ENCODE results near the gene RFC2. TPM values are rescaled to one million over a fixed set of nuclear protein-coding genes. Genes with fewer than 3 reads are reported as not detected.

Gene RFC2
- total RNA-seq, 1 experiment from 2014 or later = 75.6 TPM

DNA sequence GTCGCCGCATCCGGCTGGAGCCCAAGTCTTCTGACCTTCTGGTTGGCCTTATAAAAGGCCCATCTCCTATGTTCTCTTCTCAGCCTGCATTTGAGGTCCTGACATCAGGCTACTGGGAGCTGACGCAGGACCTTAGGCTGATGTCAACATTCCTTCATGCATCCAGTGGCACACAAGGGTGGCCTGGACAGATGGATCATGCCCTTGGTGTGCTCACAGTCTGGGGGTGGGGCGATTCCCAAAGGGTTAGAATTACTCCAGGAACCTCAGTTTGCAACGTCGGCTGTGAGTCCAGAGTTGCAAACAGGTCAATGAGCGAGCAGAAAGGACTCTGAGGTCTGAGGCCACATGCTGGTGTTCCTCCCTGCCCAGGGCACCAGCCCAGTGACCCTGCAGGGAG, 26.8 kb upstream of the RFC2 start:
- intact Hi-C loops (cut with micrococcal nuclease) = no loop called here
- ChIA-PET POLR2A (interaction anchor here (2.7 kb wide), 1 partner anchor 11 kb away, joined by 6 read pairs; no protein-coding TSS in a partner anchor), CTCF (no interaction called here), RAD21 (ENCODE audit: low non-redundant PET in 1 of 2, low total read pairs in 2 of 2, uncharacterized antibody in 2 of 2, unreplicated experiment in 2 of 2) (no interaction called here)
- no peaks in the 10 kb centered on the region for H3K27me3 ChIP-seq (ENCODE audit: insufficient read depth, low read length)
- no peaks in the 10 kb centered on the region for H3K9me2 ChIP-seq (ENCODE audit: insufficient read depth)
- H3K4me2 ChIP-seq (ENCODE audit: low read length) = peak overlapping the region; percentile 77
- H3K27ac ChIP-seq (ENCODE audit: low read depth, low read length) = no peak overlapping the region
- peaks cover 30 to 53% of the 10 kb centered on the region in 2 experiments for H3K4me1 ChIP-seq (ENCODE audit: control insufficient read depth in 1 of 2, insufficient read depth in 2 of 2, low read length in 2 of 2)
- H3K9me3 ChIP-seq (ENCODE audit: control insufficient read depth in 1 of 2, insufficient read depth in 1 of 2, low read depth in 1 of 2, low read length in 2 of 2) = no peaks in the 10 kb centered on the region
- H4K20me1 ChIP-seq (ENCODE audit: insufficient read depth) = no peaks in the 10 kb centered on the region
- no peaks in the 10 kb centered on the region for H3K79me2 ChIP-seq (ENCODE audit: insufficient read depth, low read length)
- 0 out of 2 replicates have a peak overlapping the region, but pooled peaks have one; percentile 14 for H3K9ac ChIP-seq (ENCODE audit: low read length)
- H3K4me3 ChIP-seq (replicated peaks in 1 of 2; ENCODE audit: low read depth in 1 of 2, low read length in 2 of 2) = no peak overlapping the region
- ATAC-seq (no peak), DNase-seq (ENCODE audit: low read depth, low spot score) (no peak)
- no peaks in the 10 kb centered on the region for H3K36me3 ChIP-seq (ENCODE audit: control insufficient read depth in 1 of 2, insufficient read depth in 2 of 2, low read length in 2 of 2)
- TF ChIP-seq, protein P1, sequence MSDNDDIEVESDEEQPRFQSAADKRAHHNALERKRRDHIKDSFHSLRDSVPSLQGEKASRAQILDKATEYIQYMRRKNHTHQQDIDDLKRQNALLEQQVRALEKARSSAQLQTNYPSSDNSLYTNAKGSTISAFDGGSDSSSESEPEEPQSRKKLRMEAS (IDR thresholded peaks at IDR 0.05) = no peak
- TF ChIP-seq, protein P2, sequence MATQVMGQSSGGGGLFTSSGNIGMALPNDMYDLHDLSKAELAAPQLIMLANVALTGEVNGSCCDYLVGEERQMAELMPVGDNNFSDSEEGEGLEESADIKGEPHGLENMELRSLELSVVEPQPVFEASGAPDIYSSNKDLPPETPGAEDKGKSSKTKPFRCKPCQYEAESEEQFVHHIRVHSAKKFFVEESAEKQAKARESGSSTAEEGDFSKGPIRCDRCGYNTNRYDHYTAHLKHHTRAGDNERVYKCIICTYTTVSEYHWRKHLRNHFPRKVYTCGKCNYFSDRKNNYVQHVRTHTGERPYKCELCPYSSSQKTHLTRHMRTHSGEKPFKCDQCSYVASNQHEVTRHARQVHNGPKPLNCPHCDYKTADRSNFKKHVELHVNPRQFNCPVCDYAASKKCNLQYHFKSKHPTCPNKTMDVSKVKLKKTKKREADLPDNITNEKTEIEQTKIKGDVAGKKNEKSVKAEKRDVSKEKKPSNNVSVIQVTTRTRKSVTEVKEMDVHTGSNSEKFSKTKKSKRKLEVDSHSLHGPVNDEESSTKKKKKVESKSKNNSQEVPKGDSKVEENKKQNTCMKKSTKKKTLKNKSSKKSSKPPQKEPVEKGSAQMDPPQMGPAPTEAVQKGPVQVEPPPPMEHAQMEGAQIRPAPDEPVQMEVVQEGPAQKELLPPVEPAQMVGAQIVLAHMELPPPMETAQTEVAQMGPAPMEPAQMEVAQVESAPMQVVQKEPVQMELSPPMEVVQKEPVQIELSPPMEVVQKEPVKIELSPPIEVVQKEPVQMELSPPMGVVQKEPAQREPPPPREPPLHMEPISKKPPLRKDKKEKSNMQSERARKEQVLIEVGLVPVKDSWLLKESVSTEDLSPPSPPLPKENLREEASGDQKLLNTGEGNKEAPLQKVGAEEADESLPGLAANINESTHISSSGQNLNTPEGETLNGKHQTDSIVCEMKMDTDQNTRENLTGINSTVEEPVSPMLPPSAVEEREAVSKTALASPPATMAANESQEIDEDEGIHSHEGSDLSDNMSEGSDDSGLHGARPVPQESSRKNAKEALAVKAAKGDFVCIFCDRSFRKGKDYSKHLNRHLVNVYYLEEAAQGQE (IDR thresholded peaks at IDR 0.05; ENCODE audit: low read depth) = no peak
- no peak for TF ChIP-seq TCF7L2 (IDR thresholded peaks at IDR 0.05; ENCODE audit: borderline replicate concordance, extremely low read depth, insufficient read depth, insufficient read length)
- TF ChIP-seq CEBPB (IDR thresholded peaks at IDR 0.05; ENCODE audit: low read depth) = no peak
- no peak for TF ChIP-seq YY1 (IDR thresholded peaks at IDR 0.05; ENCODE audit: extremely low read depth, insufficient replicate concordance, low read depth, low read length)
- TF ChIP-seq FOSL1 (IDR thresholded peaks at IDR 0.05; ENCODE audit: low read depth) = no peak
- no peak for TF ChIP-seq JUND (IDR thresholded peaks at IDR 0.05)
- no peak overlapping the region for H2AFZ ChIP-seq (ENCODE audit: low read depth, low read length, poor library complexity, severe bottlenecking)
- no TSS peak for BruUV-seq (replicated peaks)
